ENCODE results near the gene NUP210L.

DNA sequence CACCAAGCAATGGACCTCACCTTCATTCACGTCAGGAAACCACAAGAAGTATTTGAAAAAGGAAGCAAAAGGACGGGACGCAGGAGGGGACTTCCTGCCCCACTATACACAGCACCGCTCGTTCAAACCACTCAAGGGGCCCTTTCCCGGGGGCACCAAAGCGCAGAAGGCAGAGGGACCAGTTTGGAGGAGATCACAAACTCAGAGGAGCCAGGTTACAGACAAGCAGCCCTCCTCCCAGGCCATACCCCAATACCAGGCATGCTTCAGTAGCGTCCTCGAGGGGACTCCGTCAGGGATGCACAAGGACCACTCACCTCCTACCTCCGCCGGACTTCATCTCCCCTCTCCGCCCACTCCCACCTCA, 197.1 kb downstream of the NUP210L start:
- TF ChIP-seq CTCF (conservative IDR thresholded peaks at IDR 0.05; ENCODE audit: low read length) (no peak), EZH2phosphoT487 (IDR thresholded peaks at IDR 0.05; ENCODE audit: borderline replicate concordance, low read depth, low read length) (no peak)
